Measurements from ENCODE around the gene PIF1.
A peak's percentile ranks its signal among the peaks of the same experiment; 100 is the strongest.
"Not testable (repeated sequence)": the region's sequence is repeated elsewhere in the genome, so short reads cannot be mapped to it uniquely, and the experiment has no call there.

Gene PIF1

GRCh38 chr15:64824929-64825430 lies 467 bp downstream of the PIF1 start:
- H3K9me3 ChIP-seq (ENCODE audit: control insufficient read depth, low read length) = no peaks in the 10 kb centered on the region
- no peak overlapping the region for H3K9ac ChIP-seq (ENCODE audit: low read length)
- H3K27me3 ChIP-seq (ENCODE audit: control insufficient read depth, insufficient read depth, low read length) = peaks cover 4% of the 10 kb centered on the region
- H3K4me3 ChIP-seq (ENCODE audit: low read length) = peak overlapping the region; percentile 61
- no peaks in the 10 kb centered on the region for H3K36me3 ChIP-seq (ENCODE audit: control insufficient read depth, insufficient read depth, low read length)
- H3K4me1 ChIP-seq (ENCODE audit: control insufficient read depth, insufficient read depth, low read length) = peaks cover 11% of the 10 kb centered on the region

- H3K36me3 ChIP-seq (ENCODE audit: control insufficient read depth, insufficient read depth, low read length) = no peaks in the 10 kb centered on the region
- no peak overlapping the region for H3K9ac ChIP-seq (ENCODE audit: low read length)
- H3K9me3 ChIP-seq (ENCODE audit: control insufficient read depth, low read length) = no peaks in the 10 kb centered on the region
- H3K4me3 ChIP-seq (ENCODE audit: low read length) = no peak overlapping the region
- no peaks in the 10 kb centered on the region for H3K27me3 ChIP-seq (ENCODE audit: control insufficient read depth, insufficient read depth, low read length)
- no peaks in the 10 kb centered on the region for H3K4me1 ChIP-seq (ENCODE audit: control insufficient read depth, insufficient read depth, low read length)
Observed at GRCh38 chr15:64816452-64816851, 9.0 kb downstream of the PIF1 start.

- not testable (repeated sequence) for H3K9me3 ChIP-seq (ENCODE audit: control insufficient read depth, low read length); H3K27me3 ChIP-seq (ENCODE audit: control insufficient read depth, insufficient read depth, low read length); H3K4me3 ChIP-seq (ENCODE audit: low read length); H3K36me3 ChIP-seq (ENCODE audit: control insufficient read depth, insufficient read depth, low read length); H3K4me1 ChIP-seq (ENCODE audit: control insufficient read depth, insufficient read depth, low read length); H3K9ac ChIP-seq (ENCODE audit: low read length)
Observed at GRCh38 chr15:64814965-64815364, 10.5 kb downstream of the PIF1 start.

- not testable (repeated sequence) for H3K4me1 ChIP-seq (ENCODE audit: control insufficient read depth, insufficient read depth, low read length); H3K36me3 ChIP-seq (ENCODE audit: control insufficient read depth, insufficient read depth, low read length); H3K27me3 ChIP-seq (ENCODE audit: control insufficient read depth, insufficient read depth, low read length); H3K4me3 ChIP-seq (ENCODE audit: low read length); H3K9ac ChIP-seq (ENCODE audit: low read length); H3K9me3 ChIP-seq (ENCODE audit: control insufficient read depth, low read length)
Observed at GRCh38 chr15:64814283-64814682, 11.2 kb downstream of the PIF1 start.

GRCh38 chr15:64813075-64813474 lies 12.4 kb downstream of the PIF1 start:
- no peaks in the 10 kb centered on the region for H3K9me3 ChIP-seq (ENCODE audit: control insufficient read depth, low read length)
- no peak overlapping the region for H3K4me3 ChIP-seq (ENCODE audit: low read length)
- H3K27me3 ChIP-seq (ENCODE audit: control insufficient read depth, insufficient read depth, low read length) = no peaks in the 10 kb centered on the region
- no peaks in the 10 kb centered on the region for H3K4me1 ChIP-seq (ENCODE audit: control insufficient read depth, insufficient read depth, low read length)
- no peak overlapping the region for H3K9ac ChIP-seq (ENCODE audit: low read length)
- H3K36me3 ChIP-seq (ENCODE audit: control insufficient read depth, insufficient read depth, low read length) = no peaks in the 10 kb centered on the region

GRCh38 chr15:64810497-64811326 lies 14.7 kb downstream of the PIF1 start:
- Histone ChIP-seq H3K27me3 (ENCODE audit: control insufficient read depth, insufficient read depth, low read length) (no peaks in the 10 kb centered on the region), H3K4me3 (ENCODE audit: low read length) (no peak overlapping the region), H3K36me3 (ENCODE audit: control insufficient read depth, insufficient read depth, low read length) (no peaks in the 10 kb centered on the region)

GRCh38 chr15:64809649-64810496 lies 15.6 kb downstream of the PIF1 start:
- Histone ChIP-seq H3K9me3 (ENCODE audit: control insufficient read depth, low read length) (no peaks in the 10 kb centered on the region), H3K27me3 (ENCODE audit: control insufficient read depth, insufficient read depth, low read length) (no peaks in the 10 kb centered on the region), H3K4me3 (ENCODE audit: low read length) (no peak overlapping the region), H3K4me1 (ENCODE audit: control insufficient read depth, insufficient read depth, low read length) (no peaks in the 10 kb centered on the region), H3K9ac (ENCODE audit: low read length) (no peak overlapping the region), H3K36me3 (ENCODE audit: control insufficient read depth, insufficient read depth, low read length) (no peaks in the 10 kb centered on the region)

More at GRCh38 chr15:64810497-64811326, 14.7 kb downstream of the PIF1 start:
- Histone ChIP-seq H3K9ac (ENCODE audit: low read length) (no peak overlapping the region), H3K4me1 (ENCODE audit: control insufficient read depth, insufficient read depth, low read length) (no peaks in the 10 kb centered on the region), H3K9me3 (ENCODE audit: control insufficient read depth, low read length) (no peaks in the 10 kb centered on the region)

GRCh38 chr15:64808785-64809453 lies 16.5 kb downstream of the PIF1 start:
- Histone ChIP-seq H3K27me3 (ENCODE audit: control insufficient read depth, insufficient read depth, low read length) (no peaks in the 10 kb centered on the region), H3K9ac (ENCODE audit: low read length) (no peak overlapping the region), H3K36me3 (ENCODE audit: control insufficient read depth, insufficient read depth, low read length) (no peaks in the 10 kb centered on the region), H3K9me3 (ENCODE audit: control insufficient read depth, low read length) (no peaks in the 10 kb centered on the region), H3K4me1 (ENCODE audit: control insufficient read depth, insufficient read depth, low read length) (no peaks in the 10 kb centered on the region), H3K4me3 (ENCODE audit: low read length) (no peak overlapping the region)

GRCh38 chr15:64807751-64808222 lies 17.7 kb downstream of the PIF1 start:
- no peaks in the 10 kb centered on the region for H3K9me3 ChIP-seq (ENCODE audit: control insufficient read depth, low read length)
- H3K4me1 ChIP-seq (ENCODE audit: control insufficient read depth, insufficient read depth, low read length) = no peaks in the 10 kb centered on the region
- no peak overlapping the region for H3K4me3 ChIP-seq (ENCODE audit: low read length)
- no peaks in the 10 kb centered on the region for H3K36me3 ChIP-seq (ENCODE audit: control insufficient read depth, insufficient read depth, low read length)
- H3K9ac ChIP-seq (ENCODE audit: low read length) = no peak overlapping the region
- H3K27me3 ChIP-seq (ENCODE audit: control insufficient read depth, insufficient read depth, low read length) = no peaks in the 10 kb centered on the region

- Histone ChIP-seq H3K9me3 (ENCODE audit: control insufficient read depth, low read length) (no peaks in the 10 kb centered on the region), H3K9ac (ENCODE audit: low read length) (peak overlapping the region; percentile 15), H3K36me3 (ENCODE audit: control insufficient read depth, insufficient read depth, low read length) (no peaks in the 10 kb centered on the region), H3K4me1 (ENCODE audit: control insufficient read depth, insufficient read depth, low read length) (no peaks in the 10 kb centered on the region), H3K4me3 (ENCODE audit: low read length) (no peak overlapping the region), H3K27me3 (ENCODE audit: control insufficient read depth, insufficient read depth, low read length) (no peaks in the 10 kb centered on the region)
Observed at GRCh38 chr15:64807051-64807749, 18.2 kb downstream of the PIF1 start.

GRCh38 chr15:64806509-64806908 lies 18.9 kb downstream of the PIF1 start:
- Histone ChIP-seq H3K9me3 (ENCODE audit: control insufficient read depth, low read length) (no peaks in the 10 kb centered on the region), H3K4me1 (ENCODE audit: control insufficient read depth, insufficient read depth, low read length) (no peaks in the 10 kb centered on the region), H3K9ac (ENCODE audit: low read length) (peak overlapping the region; percentile 15), H3K36me3 (ENCODE audit: control insufficient read depth, insufficient read depth, low read length) (no peaks in the 10 kb centered on the region), H3K27me3 (ENCODE audit: control insufficient read depth, insufficient read depth, low read length) (no peaks in the 10 kb centered on the region), H3K4me3 (ENCODE audit: low read length) (no peak overlapping the region)
